HFF-Myc (cell line): ENCODE measurements around the gene ATAD3C.
"Not testable (repeated sequence)": the region's sequence is repeated elsewhere in the genome, so short reads cannot be mapped to it uniquely, and the experiment has no call there.

Experiments used
- DNase-seq: peaks from one replicate; pipeline ENCODE4 v3.0.0-alpha.2; 2011; ENCODE audit warnings: low read depth; ENCODE audit errors: extremely low read depth
- H3K4me3 ChIP-seq: replicated peaks from 2 replicates; pipeline ENCODE4 v1.5.1; 2011; ENCODE audit warnings: low read depth, mild to moderate bottlenecking, control low read depth, low read length
- CTCF ChIP-seq: IDR thresholded peaks from 2 replicates; pipeline ENCODE4 v1.5.1; 2012; ENCODE audit warnings: mild to moderate bottlenecking, low read depth, low read length, control low read depth; ENCODE audit errors: missing control alignments

ATAD3C gene

GRCh38 chr1:1403653-1404052 lies 45.8 kb upstream of the ATAD3C start:
- DNase-seq: no peak
- H3K4me3 ChIP-seq: no peak overlapping the region
- no peak for TF ChIP-seq CTCF

GRCh38 chr1:1406101-1406820 lies 43.2 kb upstream of the ATAD3C start:
- peak overlapping the region; percentile 96 for H3K4me3 ChIP-seq
- TF ChIP-seq CTCF: no peak
- DNase-seq: no peak

- DNase-seq: peak; percentile 63
- peak within 1 kb of the TSS; percentile 96 for H3K4me3 ChIP-seq
- TF ChIP-seq CTCF: no peak
These were observed 42.5 kb upstream of the ATAD3C start, which contains the start of gene MRPL20 for GRCh38 chr1:1406821-1407635. MRPL20 (minus strand) TSS chr1:1407293; CDS start chr1:1407217, 76 bp downstream.

- peak overlapping the region; percentile 96 for H3K4me3 ChIP-seq
- no peak for DNase-seq
- TF ChIP-seq CTCF: no peak
These were observed 41.7 kb upstream of the ATAD3C start for GRCh38 chr1:1407636-1408318.

- not testable (repeated sequence) for DNase-seq
These were observed 39.3 kb upstream of the ATAD3C start for GRCh38 chr1:1410238-1410637.

GRCh38 chr1:1411626-1412025 lies 37.9 kb upstream of the ATAD3C start:
- DNase-seq: no peak
- TF ChIP-seq CTCF: no peak
- no peak overlapping the region for H3K4me3 ChIP-seq

More at GRCh38 chr1:1410238-1410637, 39.3 kb upstream of the ATAD3C start:
- H3K4me3 ChIP-seq: not testable (repeated sequence)

GRCh38 chr1:1412311-1412902 lies 37.1 kb upstream of the ATAD3C start:
- not testable (repeated sequence) for DNase-seq, H3K4me3 ChIP-seq
